GM13977 (cell line): ENCODE results near the gene PTPRA.

ENCODE experiments used
- DNase-seq: peaks from one replicate; pipeline ENCODE4 v3.0.0; 2012; ENCODE audit warnings: low spot score
- in situ Hi-C: fragments of 300-500 bp; cut with MboI; formaldehyde crosslinking; loops from one replicate; pipeline ENCODE4 v1.12.0; 2022; ENCODE audit warnings: low sequenced_read_pairs, low pct_unique_long_range_greater_than_20kb, mixed read lengths, inconsistent platforms; ENCODE audit not compliant: unreplicated experiment
- TF ChIP-seq, protein P1 (sequence below): IDR thresholded peaks from 2 replicates; pipeline ENCODE4 v1.5.1; 2012; ENCODE audit warnings: mild to moderate bottlenecking, control low read depth; ENCODE audit not compliant: insufficient read depth; ENCODE audit errors: extremely low read depth, missing control alignments

Gene PTPRA

DNA sequence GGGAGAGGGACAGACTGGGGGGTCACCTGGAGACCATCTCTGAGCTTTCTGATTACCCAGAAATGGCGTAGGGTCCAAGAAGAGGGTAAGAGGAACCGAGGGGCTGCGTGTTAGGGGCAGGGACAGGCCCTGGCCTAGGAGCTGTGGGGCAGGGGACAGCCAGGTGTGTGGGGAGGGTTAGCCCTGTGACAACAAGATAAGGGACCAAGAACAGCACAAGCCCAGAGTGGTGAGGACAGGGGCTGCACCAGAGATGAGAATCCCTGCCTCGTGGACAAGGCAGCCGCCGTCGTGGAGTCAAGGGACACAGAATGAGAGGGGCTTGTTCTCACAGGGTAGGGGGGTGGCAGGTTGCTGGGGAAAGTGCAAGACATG is 211.7 kb downstream of the PTPRA start:
- in situ Hi-C loops, result no loop called here
- TF ChIP-seq, protein P1, sequence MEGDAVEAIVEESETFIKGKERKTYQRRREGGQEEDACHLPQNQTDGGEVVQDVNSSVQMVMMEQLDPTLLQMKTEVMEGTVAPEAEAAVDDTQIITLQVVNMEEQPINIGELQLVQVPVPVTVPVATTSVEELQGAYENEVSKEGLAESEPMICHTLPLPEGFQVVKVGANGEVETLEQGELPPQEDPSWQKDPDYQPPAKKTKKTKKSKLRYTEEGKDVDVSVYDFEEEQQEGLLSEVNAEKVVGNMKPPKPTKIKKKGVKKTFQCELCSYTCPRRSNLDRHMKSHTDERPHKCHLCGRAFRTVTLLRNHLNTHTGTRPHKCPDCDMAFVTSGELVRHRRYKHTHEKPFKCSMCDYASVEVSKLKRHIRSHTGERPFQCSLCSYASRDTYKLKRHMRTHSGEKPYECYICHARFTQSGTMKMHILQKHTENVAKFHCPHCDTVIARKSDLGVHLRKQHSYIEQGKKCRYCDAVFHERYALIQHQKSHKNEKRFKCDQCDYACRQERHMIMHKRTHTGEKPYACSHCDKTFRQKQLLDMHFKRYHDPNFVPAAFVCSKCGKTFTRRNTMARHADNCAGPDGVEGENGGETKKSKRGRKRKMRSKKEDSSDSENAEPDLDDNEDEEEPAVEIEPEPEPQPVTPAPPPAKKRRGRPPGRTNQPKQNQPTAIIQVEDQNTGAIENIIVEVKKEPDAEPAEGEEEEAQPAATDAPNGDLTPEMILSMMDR, result no peak
- DNase-seq, result no peak

DNA sequence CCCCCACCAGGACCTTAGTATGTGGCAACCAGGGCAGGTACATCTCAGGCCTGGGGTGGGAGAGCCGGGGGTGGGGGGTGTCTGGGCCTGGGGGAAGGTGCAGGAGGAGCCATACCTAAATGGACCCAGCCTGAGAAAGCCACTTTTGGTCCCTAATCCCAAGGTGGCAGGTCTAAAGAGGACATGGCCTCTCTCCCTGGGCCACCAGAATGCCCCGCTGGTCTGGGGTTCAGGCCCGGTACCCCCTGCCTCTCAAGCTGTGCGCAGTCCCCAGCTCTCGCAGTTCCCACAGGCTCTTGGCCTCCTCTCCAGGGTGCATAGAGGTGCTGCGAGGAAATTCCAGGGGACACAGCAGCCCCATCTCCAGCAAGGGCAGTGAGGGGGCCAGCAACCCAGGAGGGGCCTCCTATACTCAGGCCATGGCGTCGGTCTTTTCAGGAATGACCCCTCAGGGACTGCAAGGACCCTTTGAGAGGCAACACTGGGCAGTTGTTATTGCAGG is 212.3 kb downstream of the PTPRA start:
- in situ Hi-C loops, result no loop called here
- TF ChIP-seq, protein P1, result no peak
- no peak for DNase-seq

DNA sequence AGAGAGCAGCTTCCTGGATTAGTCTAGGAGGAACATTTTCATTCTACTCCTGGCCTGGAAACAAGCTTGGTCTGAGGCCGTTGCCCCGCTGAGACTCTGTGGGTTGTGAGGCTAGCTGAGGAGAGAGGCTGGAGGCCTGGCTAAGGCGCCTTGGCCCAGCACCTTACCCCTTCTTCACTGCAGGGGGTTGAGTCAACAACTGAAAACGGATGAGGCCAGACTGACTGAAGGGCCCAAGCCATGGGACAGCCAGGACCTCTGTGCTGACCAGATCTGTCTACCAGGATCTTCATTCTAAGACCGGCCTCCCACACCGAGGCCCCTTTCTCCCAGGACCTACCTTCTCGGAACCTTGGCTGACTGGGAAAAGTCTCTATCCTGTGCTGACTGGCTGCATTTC is 214.8 kb downstream of the PTPRA start:
- DNase-seq, result no peak
- TF ChIP-seq, protein P1, result no peak
- in situ Hi-C loops, result no loop called here
